Measurements from ENCODE around the gene CLDN8.

DNA sequence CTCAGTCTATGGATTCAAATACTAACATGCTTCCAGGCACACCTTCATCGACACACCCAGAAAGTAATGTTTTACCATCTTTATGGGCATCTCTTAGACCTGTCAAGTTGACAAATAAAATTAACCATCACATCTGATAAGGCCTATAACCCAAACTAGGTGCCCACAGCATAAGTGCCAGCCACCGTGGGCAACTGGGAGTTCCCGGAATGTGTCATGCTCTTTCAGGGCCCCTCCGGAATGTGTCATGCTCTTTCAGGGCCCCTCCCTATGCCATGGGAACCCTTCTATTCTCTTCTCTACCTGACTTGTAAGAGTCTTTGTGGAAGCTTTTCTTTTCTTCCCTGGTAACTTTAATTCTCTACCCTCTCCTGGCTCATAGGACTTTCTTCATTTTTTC is 40.2 kb upstream of the CLDN8 start:
- TF ChIP-seq RAD21 (IDR thresholded peaks at IDR 0.05; ENCODE audit: low read depth) (no peak), TAF1 (IDR thresholded peaks at IDR 0.05; ENCODE audit: low read depth) (no peak), EGR1 (IDR thresholded peaks at IDR 0.05) (no peak), CEBPB (IDR thresholded peaks at IDR 0.05) (no peak), YY1 (IDR thresholded peaks at IDR 0.05; ENCODE audit: low read depth) (no peak), EP300 (IDR thresholded peaks at IDR 0.05; ENCODE audit: borderline replicate concordance) (no peak)

All from Ishikawa (cell line).